ENCODE results near the gene PPP2R2B.

PPP2R2B gene

DNA sequence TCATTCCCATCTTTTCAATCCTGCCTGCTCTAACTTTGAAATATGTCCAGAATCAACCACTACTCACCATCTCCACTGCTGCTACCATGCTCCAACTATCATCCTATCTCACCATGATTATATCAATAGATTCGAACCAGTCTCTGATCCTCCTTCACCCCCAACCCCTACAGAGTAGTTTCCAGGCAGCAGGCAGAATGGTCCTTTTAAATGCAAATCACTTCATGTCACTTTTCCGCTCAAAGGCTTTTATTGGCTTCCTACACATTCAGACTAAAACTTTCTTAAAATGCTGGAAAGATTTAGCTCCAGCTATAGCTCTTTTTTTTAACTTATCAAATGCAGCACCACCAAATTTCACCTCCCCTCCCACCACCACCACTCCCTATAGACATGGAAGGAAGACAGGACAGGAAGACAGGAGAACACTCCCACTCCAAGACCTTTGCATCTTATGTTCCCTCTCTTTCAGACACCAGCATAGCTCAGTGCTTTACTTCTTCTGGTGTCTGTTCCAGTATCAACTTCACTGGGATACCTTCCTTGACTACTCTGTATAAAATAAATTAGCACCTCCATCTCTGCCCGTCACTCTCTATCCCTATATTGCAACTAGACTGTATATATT, 9.9 kb upstream of the PPP2R2B start:
- DNase-seq (ENCODE audit: low spot score): peak; percentile 42

DNA sequence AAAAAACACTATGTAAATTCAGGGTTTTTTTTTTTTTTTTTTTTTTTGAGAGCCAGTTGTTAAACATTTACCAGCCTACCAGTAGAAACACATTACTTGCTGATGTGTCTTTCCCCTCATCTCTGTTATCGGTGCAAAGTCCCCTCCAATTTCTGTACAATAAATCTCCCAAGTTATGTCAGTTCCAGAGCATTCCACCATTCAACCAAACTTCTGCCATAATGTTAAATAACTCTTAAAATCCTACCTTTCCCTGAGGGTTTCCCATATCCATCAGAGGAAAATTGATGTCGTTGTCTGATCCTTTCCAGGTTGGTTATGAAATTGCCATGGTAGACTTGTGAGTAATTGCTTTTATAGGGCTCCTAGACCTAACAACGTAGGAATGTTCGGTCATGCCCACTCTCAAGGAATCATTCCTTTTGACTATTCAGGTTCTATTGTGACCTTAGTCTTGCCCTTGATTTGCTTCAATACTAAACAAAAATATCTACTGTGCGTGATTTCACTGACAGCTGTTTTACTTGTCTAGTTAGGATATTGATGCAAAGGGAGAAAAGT, 5.6 kb upstream of the PPP2R2B start:
- no peak for DNase-seq (ENCODE audit: low spot score)

DNA sequence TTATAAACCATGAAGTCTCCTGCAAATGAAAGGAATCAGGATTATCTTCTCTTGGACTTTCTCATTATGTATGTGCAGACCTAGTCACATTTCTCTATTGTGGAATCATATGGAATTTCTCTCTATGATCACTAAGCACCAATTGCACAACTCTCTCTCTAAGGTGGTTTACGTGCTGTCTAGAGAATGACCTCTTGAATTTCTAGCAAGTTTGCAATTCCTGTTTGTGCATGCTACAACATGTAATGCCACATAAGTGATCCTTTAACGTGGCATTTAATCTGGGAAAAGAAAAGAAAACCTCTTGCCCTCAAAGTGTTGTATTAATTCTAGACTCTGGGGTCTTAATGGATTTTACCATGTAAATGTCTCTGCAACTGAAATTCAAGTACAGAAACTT, 5.0 kb upstream of the PPP2R2B start:
- DNase-seq (ENCODE audit: low spot score): no peak

DNA sequence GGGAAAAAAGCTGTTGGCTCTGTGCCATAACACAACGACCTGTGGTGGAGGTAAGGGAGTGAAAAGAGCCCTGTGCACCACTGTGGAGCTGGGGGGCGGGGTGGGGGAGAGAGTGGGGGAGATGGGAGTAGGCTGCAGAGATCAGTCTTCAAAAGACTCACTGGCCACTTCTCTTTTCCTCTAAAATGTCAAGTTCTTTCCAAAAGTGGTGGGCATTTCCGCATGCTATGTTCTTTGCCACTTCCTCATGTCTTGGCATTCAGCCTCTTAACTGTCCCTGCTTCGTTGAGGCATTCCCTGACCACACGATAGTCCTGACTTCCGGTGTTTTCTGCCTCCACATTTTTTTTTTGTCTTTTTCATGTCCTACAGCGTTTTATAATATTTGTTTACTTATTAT, 2.4 kb upstream of the PPP2R2B start:
- DNase-seq (ENCODE audit: low spot score): no peak

DNA sequence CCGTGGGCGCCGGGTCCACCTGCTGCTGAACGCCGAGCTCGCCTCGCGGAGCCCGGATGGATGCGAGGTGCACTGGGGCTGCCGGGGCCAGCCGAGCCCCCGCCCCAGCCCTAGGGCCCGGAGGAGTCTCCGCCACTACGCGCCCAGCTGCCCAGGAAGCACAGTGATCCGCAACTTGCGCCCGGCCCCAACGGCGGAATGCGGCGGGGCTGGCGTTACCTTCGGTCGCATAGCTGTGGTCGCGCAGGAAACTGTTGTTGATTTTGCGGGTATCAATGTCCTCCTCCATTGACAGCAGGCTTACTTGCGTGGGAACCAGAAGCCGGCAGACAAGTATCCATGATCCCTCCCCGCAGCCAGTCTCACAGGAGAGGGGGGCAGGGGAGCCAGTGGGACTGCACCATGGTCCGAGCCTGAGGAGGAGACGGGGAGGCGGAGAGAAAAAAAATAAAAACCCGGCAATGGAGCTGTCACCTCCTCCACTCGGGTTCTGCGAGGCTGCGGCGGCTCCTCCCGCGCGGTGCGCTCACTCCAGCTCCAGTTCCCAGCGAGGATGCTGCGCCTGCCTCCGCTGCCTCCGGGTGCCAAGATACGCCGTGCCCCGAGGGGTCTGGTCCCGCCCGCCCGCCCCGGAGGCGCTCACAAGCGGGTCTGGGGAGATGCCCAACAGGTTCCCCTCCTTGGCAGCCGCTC, 628 bp downstream of the PPP2R2B start:
- peak; percentile 46 for DNase-seq (ENCODE audit: low spot score)

DNA sequence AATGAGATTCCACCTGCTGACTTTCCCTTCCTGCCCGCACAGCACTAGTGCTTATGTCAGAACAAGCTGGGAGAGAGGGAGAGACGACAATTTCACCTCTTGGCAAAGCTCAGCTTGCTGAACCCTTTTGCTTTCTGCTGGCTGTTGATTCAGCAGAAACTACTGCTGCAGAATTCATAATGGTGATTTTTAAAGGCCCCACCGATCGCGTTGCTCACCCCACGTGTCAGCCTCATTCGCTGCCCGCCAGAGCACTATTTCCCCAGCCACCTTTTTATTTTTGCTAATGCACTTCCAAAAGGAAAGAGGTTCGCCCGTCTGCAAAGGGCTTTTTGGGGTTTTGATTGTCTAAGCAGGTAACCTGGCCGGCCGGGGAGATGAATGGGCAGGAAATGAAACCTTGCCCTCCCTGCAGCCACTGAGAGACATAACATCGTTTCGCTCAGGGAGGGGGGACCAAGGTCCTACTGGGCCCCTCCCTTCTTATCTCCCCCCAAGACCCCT, 1.3 kb downstream of the PPP2R2B start:
- DNase-seq (ENCODE audit: low spot score): peak; percentile 50

DNA sequence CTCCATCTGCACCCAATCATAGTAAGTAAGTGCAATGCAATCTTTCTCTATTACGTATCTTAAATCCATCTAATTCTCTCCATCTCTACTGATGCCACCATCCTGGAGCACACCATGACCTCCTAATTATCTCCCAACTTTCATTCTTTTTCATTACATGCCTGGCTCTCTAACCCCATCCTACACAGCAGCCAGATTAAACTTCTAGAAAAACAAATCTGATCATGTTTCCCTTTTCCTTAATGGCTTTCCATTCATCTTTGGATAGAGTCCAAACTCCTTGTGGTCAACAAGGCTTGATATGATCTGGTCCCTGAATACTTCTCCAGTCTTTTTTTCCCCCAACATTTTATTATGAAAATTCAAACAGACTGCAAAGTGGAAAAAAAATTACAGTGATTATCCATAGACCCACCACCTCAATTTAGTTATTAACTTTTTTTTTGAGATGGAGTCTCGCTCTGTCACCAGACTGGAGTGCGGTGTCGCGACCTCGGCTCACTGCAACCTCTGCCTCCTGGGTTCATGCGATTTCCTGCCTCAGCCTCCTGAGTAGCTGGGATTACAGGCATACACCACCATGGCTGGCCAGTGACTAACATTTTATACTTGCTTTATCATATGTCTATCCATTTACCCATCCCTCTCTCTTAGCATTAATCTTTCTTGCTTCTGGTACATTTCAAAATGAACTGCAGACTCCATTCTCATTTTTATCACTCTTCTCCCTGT, 5.2 kb downstream of the PPP2R2B start:
- no peak for DNase-seq (ENCODE audit: low spot score)

DNA sequence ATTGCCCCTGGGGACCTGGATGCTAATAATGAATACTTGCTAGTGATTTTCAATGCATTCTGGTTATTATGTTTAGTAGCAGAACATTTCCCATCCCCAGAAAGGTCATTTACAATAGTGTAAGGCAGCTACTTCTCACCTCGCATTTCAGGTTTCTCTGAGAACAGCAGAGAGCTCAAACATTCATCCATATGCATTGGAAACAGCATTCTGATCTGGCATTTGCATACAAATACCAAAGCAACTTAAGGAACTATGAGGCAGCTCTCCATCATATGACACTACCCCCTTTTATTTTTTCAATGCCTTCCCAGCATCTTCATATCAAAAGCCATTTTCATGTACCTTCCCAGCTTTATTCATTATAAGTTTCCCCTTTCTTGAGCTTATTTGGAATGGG, 6.4 kb downstream of the PPP2R2B start:
- no peak for DNase-seq (ENCODE audit: low spot score)

DNA sequence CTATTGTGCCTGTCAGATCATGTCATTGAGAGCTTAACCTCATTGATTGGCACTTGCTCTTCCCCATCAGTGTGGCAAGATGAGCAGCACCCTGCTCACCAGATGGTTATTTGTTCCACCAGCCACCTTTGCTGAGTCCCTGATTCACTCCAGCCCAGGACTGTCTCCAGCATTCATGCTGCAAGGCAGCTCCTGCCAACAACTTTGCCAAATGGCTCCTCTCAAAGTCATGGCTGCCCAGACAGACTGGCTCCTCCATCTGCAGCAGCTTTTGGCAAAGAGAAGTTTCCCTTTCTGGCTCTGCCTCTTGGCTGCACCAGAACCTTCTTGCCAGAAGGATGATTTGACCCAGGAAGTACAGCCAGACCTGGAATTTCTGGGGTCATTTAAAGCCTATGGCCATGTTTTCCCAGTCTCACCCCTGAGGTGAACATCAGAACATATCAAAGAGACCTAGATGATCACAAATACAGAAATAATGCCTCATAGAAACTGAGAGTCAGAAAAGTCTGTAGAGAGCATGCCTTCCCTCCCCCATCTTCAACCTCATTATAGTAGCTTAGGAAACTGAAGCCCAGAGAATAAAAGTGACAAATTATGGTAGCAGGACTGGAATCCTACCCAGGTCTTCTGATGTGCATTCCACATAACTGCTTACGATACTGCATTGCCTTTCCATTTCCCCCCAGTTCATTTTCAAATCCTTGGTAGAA, 10.4 kb downstream of the PPP2R2B start:
- no peak for DNase-seq (ENCODE audit: low spot score)

DNA sequence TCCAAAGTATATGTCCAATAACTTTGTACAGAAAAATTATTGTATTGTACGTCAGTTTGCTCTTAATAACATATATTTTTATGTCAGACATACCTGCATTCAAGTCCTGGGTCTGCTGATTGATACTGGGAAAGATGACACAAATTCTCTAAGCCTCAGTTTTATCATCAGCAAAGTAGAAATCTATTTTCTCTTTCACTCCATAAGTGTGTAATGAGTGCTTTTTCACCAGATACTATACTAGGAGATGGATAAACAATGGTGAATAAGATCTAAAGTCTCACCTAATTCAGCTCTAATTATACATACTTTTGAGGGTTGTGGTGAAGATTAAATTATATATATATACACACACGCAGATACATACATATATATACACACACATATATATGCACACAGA, 12.3 kb downstream of the PPP2R2B start:
- DNase-seq (ENCODE audit: low spot score): no peak

DNA sequence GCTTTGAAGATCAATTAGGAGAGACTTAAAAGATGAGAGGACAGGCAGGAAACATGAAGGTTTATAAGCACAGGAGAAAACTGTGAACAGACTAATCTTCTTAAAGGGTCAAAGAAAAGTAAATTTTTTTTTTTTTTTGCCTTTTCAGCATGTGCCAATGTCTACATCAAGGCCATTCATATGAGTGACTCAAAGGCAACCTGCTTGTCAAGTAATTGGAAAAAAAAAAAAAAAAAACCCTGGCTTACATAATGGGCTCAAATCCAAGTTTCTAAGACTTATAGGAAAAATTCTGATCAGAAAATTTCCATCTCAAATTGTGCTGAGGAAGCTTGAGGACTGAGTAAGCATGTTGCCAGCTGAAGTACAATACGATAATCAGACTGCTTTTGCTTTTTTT, 15.9 kb downstream of the PPP2R2B start:
- DNase-seq (ENCODE audit: low spot score): no peak

DNA sequence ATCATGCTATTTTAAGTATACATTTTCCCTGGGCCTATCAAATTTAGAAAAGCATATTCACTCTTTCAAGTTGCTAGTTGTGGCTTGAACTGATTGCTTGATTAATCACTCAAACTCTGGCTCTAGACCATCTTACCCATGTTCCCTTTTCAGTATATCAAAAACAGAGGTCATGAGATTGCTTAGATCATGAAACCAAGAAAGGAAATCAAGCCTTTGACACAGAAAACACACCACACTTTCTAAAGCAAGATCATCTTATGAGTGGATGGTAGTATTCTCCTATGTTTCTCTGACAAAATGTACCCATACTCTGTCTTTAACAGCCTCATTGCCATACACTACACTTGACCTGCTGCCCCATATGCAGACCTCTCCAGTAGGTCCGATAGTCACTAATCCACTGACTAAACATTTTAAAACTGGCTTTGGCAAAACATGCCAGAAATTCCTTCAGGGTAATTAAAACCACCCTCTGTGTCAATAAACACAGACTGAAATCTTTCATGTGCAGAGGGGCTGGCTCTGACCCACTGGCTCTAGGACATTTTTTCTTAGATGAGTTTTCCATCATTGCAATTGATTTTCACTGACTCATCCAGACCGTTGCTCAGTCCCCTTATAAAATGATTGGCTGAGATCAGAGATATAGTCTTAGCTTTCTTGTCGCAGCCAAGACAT, 18.2 kb downstream of the PPP2R2B start:
- no peak for DNase-seq (ENCODE audit: low spot score)

DNA sequence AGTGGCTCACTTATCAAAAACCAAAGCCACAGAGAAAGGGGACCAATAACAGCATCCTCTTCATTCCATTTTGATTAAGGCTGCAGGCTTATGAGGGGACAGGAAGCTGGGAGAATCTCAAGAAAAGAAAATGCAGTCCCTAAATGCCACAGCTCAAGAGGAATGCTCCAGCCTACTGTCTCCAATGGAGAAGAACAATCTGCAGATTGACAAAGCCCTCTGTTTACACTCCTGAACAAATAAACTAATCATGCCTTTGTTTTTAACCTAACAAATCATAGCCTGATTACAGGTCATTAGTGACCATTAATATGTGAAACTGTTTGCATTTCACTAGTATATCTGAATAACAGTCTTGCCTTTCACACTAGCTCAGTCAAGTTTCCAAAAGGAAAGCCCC, 26.5 kb downstream of the PPP2R2B start:
- no peak for DNase-seq (ENCODE audit: low spot score)

DNA sequence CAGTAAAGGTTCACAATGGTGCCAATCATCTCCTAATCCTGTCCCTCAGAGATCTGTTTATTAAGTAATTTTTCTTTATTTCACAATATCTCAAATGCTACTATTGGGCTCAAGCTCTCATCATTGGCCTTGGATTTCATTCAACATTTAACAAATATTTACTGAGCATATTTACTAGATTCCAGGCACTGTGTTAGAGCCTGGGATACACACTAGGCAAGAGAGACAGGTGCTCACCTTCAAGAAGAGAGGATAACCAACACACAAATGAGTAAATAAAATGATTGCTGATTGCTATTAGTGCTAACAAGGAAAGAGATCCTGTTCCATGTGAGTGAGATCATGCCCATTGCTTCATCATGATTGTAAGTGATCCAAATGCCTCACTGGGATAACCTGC, 27.4 kb downstream of the PPP2R2B start:
- no peak for DNase-seq (ENCODE audit: low spot score)

DNA sequence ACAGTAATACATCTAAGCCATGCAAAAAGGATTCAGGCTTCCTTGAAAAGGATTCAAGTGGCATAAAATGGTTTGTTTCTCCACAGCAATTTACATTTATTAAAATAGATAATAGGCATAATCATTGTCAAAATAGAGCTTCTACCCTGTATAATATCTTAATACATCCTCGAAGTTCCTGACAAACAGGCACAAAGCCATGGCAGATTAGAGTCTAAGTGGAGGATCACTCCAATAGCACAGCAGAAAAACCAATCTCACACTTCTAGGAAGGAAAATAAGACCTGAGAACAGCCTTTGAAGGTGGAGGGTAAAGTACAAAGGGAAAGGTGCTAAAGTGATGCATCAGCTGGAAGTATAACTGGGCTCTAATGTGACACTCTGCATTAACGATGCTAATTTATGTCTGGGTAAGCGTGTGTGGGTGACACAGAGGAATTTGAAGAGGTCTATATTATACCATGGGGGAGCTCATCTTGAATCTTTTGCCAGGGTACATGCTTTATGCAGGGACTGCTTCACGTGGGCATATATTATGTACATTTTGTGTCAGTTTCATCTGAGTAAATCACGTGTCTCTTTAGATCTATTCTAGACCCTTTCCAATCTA, 28.8 kb downstream of the PPP2R2B start:
- peak; percentile 37 for DNase-seq (ENCODE audit: low spot score)

DNA sequence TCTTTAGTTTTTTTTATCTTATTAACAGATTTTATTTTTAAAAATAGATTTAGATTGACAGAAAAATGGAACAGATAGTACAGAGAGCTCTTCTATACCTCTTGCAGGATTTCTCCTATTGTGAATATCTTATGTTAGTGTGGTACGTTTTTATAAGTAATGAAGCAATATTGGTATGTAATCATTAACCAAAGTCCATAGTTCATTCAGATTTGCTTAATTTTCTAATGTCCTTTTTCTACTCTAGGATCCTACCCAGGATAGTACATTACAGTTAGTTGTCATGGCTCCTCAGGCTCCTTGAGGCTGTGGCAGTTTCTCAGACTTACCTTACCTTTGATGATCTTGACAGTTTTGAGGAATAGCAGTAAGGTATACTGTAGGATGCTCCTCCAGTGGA, 30.4 kb downstream of the PPP2R2B start:
- DNase-seq (ENCODE audit: low spot score): no peak

DNA sequence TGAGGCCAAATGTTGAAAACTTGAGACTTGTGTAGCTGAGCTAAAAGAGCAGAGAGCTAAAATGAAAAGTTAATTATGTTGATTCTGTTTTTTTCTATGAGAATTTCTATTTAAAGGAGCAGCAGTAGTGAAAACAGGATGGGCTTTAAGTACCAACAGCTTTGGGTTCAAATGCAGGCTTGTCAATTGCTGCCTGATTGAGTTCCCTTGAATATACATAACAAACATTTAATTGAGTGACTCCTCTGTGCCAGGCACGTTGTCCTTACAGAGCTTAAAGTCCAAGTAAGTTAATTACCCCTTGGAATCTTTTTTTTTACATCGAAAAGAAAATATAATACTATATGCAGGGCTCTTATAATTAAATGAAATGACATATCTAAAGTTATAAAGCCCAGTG, 38.5 kb downstream of the PPP2R2B start:
- no peak for DNase-seq (ENCODE audit: low spot score)

DNA sequence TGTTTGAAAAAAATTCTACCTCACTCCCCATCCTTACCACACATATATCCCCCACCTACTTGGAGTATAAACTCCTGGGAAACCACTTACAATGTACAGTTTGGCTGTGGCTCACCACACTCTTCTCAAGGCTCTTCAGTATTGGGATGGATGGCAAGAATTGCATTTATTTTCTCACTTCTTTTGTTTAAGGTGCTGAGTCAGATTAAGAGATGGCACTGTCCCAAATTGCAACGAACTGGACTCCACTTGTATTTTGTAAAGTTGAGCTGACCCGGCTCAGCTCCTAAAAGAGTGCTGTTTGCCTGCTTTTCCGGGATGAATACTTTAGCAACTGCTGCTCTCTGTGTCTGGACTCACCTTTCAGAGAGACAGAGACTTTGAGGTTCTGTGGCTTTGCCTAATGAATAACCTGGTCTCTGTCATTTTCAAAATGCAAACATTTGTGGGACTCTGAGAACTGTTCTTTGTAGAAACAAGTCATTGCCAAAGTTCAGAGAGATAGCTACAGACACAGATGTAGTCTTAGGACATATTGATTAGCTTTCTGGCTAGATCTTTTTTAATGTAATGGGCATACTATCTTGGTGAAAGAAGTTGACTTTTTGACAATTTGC, 42.2 kb downstream of the PPP2R2B start:
- DNase-seq (ENCODE audit: low spot score): no peak

DNA sequence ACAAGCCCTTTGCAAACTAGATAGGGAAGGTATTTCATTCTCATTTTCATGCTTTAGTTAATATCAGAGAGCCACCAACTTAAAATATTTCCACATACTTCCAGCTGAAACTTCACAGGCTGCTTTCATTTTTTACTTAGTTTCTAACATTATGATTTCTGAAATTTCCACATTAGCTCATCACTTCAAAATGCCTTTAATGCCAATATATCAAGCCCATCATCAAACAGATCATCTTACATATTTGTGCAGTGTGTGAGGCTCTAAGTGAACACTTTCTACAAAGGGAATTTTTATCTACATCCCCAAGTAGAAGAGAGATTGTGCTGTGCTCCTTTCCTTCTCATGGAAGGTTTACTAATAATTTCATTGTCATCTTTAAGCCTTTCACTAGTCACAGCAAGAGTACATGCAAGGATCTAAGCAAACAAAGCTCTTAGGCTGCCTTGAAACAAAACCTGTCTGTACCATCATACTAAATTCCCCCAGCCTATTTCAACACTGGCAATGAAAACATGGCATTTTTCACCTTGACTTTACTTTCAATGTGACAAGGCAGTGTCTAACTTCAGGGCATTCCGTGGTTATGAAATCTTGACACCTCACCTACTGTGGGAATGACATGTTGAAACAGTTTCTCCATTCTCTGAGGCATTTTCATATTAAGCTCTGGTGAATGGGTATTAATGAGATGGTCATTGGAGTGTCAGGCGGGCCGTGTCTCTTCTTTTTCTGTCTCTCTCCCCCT, 45.4 kb downstream of the PPP2R2B start:
- DNase-seq (ENCODE audit: low spot score): no peak

DNA sequence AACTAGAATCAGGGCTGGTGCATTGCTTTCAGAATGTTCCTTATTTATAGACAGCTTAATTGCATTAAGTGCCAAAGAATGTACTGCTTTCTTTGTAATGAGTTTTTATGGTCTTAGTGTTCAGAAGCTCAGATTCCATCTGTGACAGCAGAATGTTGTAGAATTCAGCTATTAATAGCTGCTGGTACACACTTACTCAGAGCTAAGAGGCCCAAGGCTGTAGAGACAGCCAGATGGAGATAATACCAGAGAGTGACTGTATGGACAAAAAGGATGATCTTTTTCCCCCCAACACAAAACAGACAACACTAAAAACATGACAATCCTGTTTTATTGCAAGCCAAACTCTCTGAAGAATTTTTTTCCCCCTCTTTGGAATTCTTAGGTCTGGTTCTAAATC, 50.2 kb downstream of the PPP2R2B start:
- DNase-seq (ENCODE audit: low spot score): no peak

Measured in putamen (tissue), 1 donor.